ENCODE measurements around the gene AJUBA.

The AJUBA gene

GRCh38 chr14:22982477-22983245 is at the start of gene AJUBA:
TSS of gene AJUBA (minus strand) at chr14:22982551. CDS start at chr14:22982266, 285 bp downstream.
- peaks cover 6% of the 10 kb centered on the region for H3K36me3 Mint-ChIP-seq (ENCODE audit: low read depth)
- H3K27me3 Mint-ChIP-seq, result peaks cover 39% of the 10 kb centered on the region
- intact Hi-C loops (cut with micrococcal nuclease), result loop anchor here (1.0 to 2.0 kb wide), 3 partner anchors 9 to 425 kb away; no protein-coding TSS in a partner anchor
- H3K4me3 Mint-ChIP-seq, result no peak within 1 kb of the TSS
- H3K4me1 Mint-ChIP-seq (ENCODE audit: low read depth), result no peaks in the 10 kb centered on the region
- H3K9me3 Mint-ChIP-seq, result no peaks in the 10 kb centered on the region
- H3K27ac Mint-ChIP-seq, result no peak within 1 kb of the TSS

- Mint-ChIP-seq H3K36me3 (ENCODE audit: low read depth) (peaks cover 86% of the 10 kb centered on the region), H3K27me3 (no peaks in the 10 kb centered on the region), H3K4me1 (ENCODE audit: low read depth) (peaks cover 35% of the 10 kb centered on the region), H3K4me3 (no peak overlapping the region), H3K9me3 (no peaks in the 10 kb centered on the region), H3K27ac (no peak overlapping the region)
- intact Hi-C loops (cut with micrococcal nuclease), result no loop called here
Observed at GRCh38 chr14:23030936-23031335, 48.6 kb upstream of the AJUBA start.

- Mint-ChIP-seq H3K4me3 (no peak overlapping the region), H3K9me3 (no peaks in the 10 kb centered on the region), H3K4me1 (ENCODE audit: low read depth) (peaks cover 30% of the 10 kb centered on the region), H3K27ac (peak overlapping the region; percentile 11), H3K36me3 (ENCODE audit: low read depth) (peaks cover 93% of the 10 kb centered on the region), H3K27me3 (no peaks in the 10 kb centered on the region)
- intact Hi-C loops (cut with micrococcal nuclease), result no loop called here
Observed at GRCh38 chr14:23028799-23029198, 46.4 kb upstream of the AJUBA start.

- H3K4me3 Mint-ChIP-seq, result no peak overlapping the region
- peaks cover 29% of the 10 kb centered on the region for H3K4me1 Mint-ChIP-seq (ENCODE audit: low read depth)
Observed at GRCh38 chr14:23025151-23025814, 42.9 kb upstream of the AJUBA start.

GRCh38 chr14:23024612-23025075 is 42.3 kb upstream of the AJUBA start:
- no peaks in the 10 kb centered on the region for H3K9me3 Mint-ChIP-seq
- no peaks in the 10 kb centered on the region for H3K27me3 Mint-ChIP-seq
- peak overlapping the region; percentile 12 for H3K27ac Mint-ChIP-seq
- H3K36me3 Mint-ChIP-seq (ENCODE audit: low read depth), result peaks cover 52% of the 10 kb centered on the region
- H3K4me1 Mint-ChIP-seq (ENCODE audit: low read depth), result peaks cover 29% of the 10 kb centered on the region
- intact Hi-C loops (cut with micrococcal nuclease), result no loop called here
- H3K4me3 Mint-ChIP-seq, result no peak overlapping the region

More at GRCh38 chr14:23025151-23025814, 42.9 kb upstream of the AJUBA start:
- Mint-ChIP-seq H3K27me3 (no peaks in the 10 kb centered on the region), H3K27ac (peak overlapping the region; percentile 12), H3K36me3 (ENCODE audit: low read depth) (peaks cover 58% of the 10 kb centered on the region), H3K9me3 (no peaks in the 10 kb centered on the region)
- intact Hi-C loops (cut with micrococcal nuclease), result no loop called here

GRCh38 chr14:23023795-23024152 is 41.4 kb upstream of the AJUBA start:
- Mint-ChIP-seq H3K27me3 (no peaks in the 10 kb centered on the region), H3K9me3 (no peaks in the 10 kb centered on the region), H3K27ac (no peak overlapping the region), H3K4me1 (ENCODE audit: low read depth) (peaks cover 20% of the 10 kb centered on the region), H3K36me3 (ENCODE audit: low read depth) (peaks cover 43% of the 10 kb centered on the region), H3K4me3 (no peak overlapping the region)
- intact Hi-C loops (cut with micrococcal nuclease), result no loop called here

- peaks cover 18% of the 10 kb centered on the region for H3K4me1 Mint-ChIP-seq (ENCODE audit: low read depth)
- H3K27ac Mint-ChIP-seq, result no peak overlapping the region
- no peaks in the 10 kb centered on the region for H3K27me3 Mint-ChIP-seq
- peaks cover 39% of the 10 kb centered on the region for H3K36me3 Mint-ChIP-seq (ENCODE audit: low read depth)
- no peaks in the 10 kb centered on the region for H3K9me3 Mint-ChIP-seq
- intact Hi-C loops (cut with micrococcal nuclease), result no loop called here
- no peak overlapping the region for H3K4me3 Mint-ChIP-seq
Observed at GRCh38 chr14:23023022-23023794, 40.9 kb upstream of the AJUBA start.

GRCh38 chr14:23021889-23022442 is 39.6 kb upstream of the AJUBA start:
- Mint-ChIP-seq H3K27me3 (no peaks in the 10 kb centered on the region), H3K27ac (no peak overlapping the region), H3K4me1 (ENCODE audit: low read depth) (peaks cover 18% of the 10 kb centered on the region), H3K36me3 (ENCODE audit: low read depth) (peaks cover 27% of the 10 kb centered on the region), H3K4me3 (no peak overlapping the region), H3K9me3 (no peaks in the 10 kb centered on the region)
- intact Hi-C loops (cut with micrococcal nuclease), result no loop called here

- intact Hi-C loops (cut with micrococcal nuclease), result no loop called here
- no peak overlapping the region for H3K4me3 Mint-ChIP-seq
- peaks cover 18% of the 10 kb centered on the region for H3K4me1 Mint-ChIP-seq (ENCODE audit: low read depth)
- peaks cover 22% of the 10 kb centered on the region for H3K36me3 Mint-ChIP-seq (ENCODE audit: low read depth)
- H3K9me3 Mint-ChIP-seq, result no peaks in the 10 kb centered on the region
- no peaks in the 10 kb centered on the region for H3K27me3 Mint-ChIP-seq
- no peak overlapping the region for H3K27ac Mint-ChIP-seq
Observed at GRCh38 chr14:23021434-23021833, 39.1 kb upstream of the AJUBA start.

- H3K4me3 Mint-ChIP-seq, result no peak overlapping the region
- no peaks in the 10 kb centered on the region for H3K27me3 Mint-ChIP-seq
- intact Hi-C loops (cut with micrococcal nuclease), result no loop called here
- H3K4me1 Mint-ChIP-seq (ENCODE audit: low read depth), result peaks cover 21% of the 10 kb centered on the region
- H3K27ac Mint-ChIP-seq, result no peak overlapping the region
- H3K36me3 Mint-ChIP-seq (ENCODE audit: low read depth), result peaks cover 12% of the 10 kb centered on the region
- no peaks in the 10 kb centered on the region for H3K9me3 Mint-ChIP-seq
Observed at GRCh38 chr14:23020143-23021128, 38.1 kb upstream of the AJUBA start.

- Mint-ChIP-seq H3K27ac (no peak overlapping the region), H3K9me3 (no peaks in the 10 kb centered on the region), H3K27me3 (no peaks in the 10 kb centered on the region), H3K4me3 (no peak overlapping the region), H3K36me3 (ENCODE audit: low read depth) (no peaks in the 10 kb centered on the region), H3K4me1 (ENCODE audit: low read depth) (peaks cover 11% of the 10 kb centered on the region)
- intact Hi-C loops (cut with micrococcal nuclease), result no loop called here
Observed at GRCh38 chr14:23018107-23018506, 35.8 kb upstream of the AJUBA start.

GRCh38 chr14:23017091-23017490 is 34.7 kb upstream of the AJUBA start:
- Mint-ChIP-seq H3K4me3 (no peak overlapping the region), H3K36me3 (ENCODE audit: low read depth) (no peaks in the 10 kb centered on the region), H3K9me3 (no peaks in the 10 kb centered on the region), H3K27me3 (no peaks in the 10 kb centered on the region), H3K4me1 (ENCODE audit: low read depth) (peaks cover 6% of the 10 kb centered on the region), H3K27ac (no peak overlapping the region)
- intact Hi-C loops (cut with micrococcal nuclease), result no loop called here

GRCh38 chr14:23015618-23016017 is 33.3 kb upstream of the AJUBA start:
- Mint-ChIP-seq H3K9me3 (no peaks in the 10 kb centered on the region), H3K4me1 (ENCODE audit: low read depth) (peaks cover 6% of the 10 kb centered on the region), H3K27ac (no peak overlapping the region), H3K36me3 (ENCODE audit: low read depth) (no peaks in the 10 kb centered on the region), H3K4me3 (no peak overlapping the region), H3K27me3 (no peaks in the 10 kb centered on the region)
- intact Hi-C loops (cut with micrococcal nuclease), result no loop called here

All from dendritic cell treated with granulocyte-macrophage colony-stimulating factor and Interleukin-4, amounts not matched to agents 40 ng/mL and 50 ng/mL, for 4 days (primary cell).